Ovary (tissue), 9 donors: Measurements from ENCODE around the gene GMFB. TPM values are rescaled to one million over a fixed set of nuclear protein-coding genes. Genes with fewer than 3 reads are reported as not detected.

Source experiments
- DNase-seq, 5 donors: peaks; one replicate each; pipeline ENCODE4 v3.0.0-alpha.2; 2019 to 2020
- H3K27ac ChIP-seq, 2 donors: fragments of 200-600 bp; one replicate each; pipeline versions ENCODE4 v1.5.1 to v1.8.0; 2019 to 2022
- H3K27me3 ChIP-seq: fragments of 200-600 bp; one replicate; pipeline ENCODE4 v1.8.0; 2022
- H3K36me3 ChIP-seq: fragments of 200-600 bp; sonication (generic); one replicate; pipeline ENCODE4 v1.5.1; 2019
- H3K4me1 ChIP-seq: one replicate; pipeline ENCODE4 v1.8.1; 2013; ENCODE audit warnings: mild to moderate bottlenecking, moderate library complexity; ENCODE audit not compliant: insufficient read depth
- H3K4me3 ChIP-seq: fragments of 200-600 bp; sonication (generic); one replicate; pipeline ENCODE4 v1.5.1; 2017
- H3K9me3 ChIP-seq, 2 donors: fragments of 200-600 bp in 1 of 2; sonication (generic) in 1 of 2; one replicate each; pipeline versions ENCODE4 v1.5.1 to v1.8.1; 2013 to 2019; ENCODE audit warnings: mild to moderate bottlenecking in 1 of 2, moderate library complexity in 1 of 2
- EP300 ChIP-seq: sonication (generic); formaldehyde crosslinking; IDR thresholded peaks from one replicate; pipeline ENCODE4 v1.6.1; 2017; ENCODE audit warnings: antibody characterized with exemption
- POLR2A ChIP-seq: fragments of 450-650 bp; IDR thresholded peaks from one replicate; pipeline ENCODE4 v1.6.1; 2017; ENCODE audit warnings: antibody characterized with exemption, mild to moderate bottlenecking, moderate library complexity
- WGBS, 3 donors: extraction: QIAGEN DNeasy Blood & Tissue Kit in 1 of 3; methylation state at CpG; one replicate each; pipeline versions ENCODE4 v1.1.5 to v1.1.7; 2013 to 2017; 5-methylcytosine and 5-hydroxymethylcytosine counted together
- intact Hi-C, 4 donors: fragments of 100-400 bp; cut with DNase I; formaldehyde crosslinking; loops; one replicate each; pipeline versions ENCODE4 v1.11.0 to v1.15.1; 2022 to 2023
- polyA plus RNA-seq, 2 donors: library from polyadenylated mRNA; stranded (reverse); fragments of 200-250 nt in 1 of 2; fragments of 350-450 nt in 1 of 2; fragmentation: Illumina TruSeq in 1 of 2; extraction: RNeasy Lipid Tissue Mini Kit (QIAGEN cat#74804) in 1 of 2; gene quantifications; one replicate each; pipeline ENCODE4 v1.2.3, GENCODE V29; 2013 to 2014
- total RNA-seq, 7 donors: library from RNA; depleted of rRNA in 2 of 7; stranded (reverse); fragments of >200 nt in 2 of 7; fragmentation: NEBNext Ultra II Directional in 3 of 7; extraction: Animal tissue kit (Norgen Biotek cat#: 25700) in 3 of 7; gene quantifications; one replicate each; pipeline versions ENCODE4 v1.1.0 to v1.2.4, GENCODE V29; 2016 to 2023
- TF ChIP-seq, protein P1 (sequence below), 3 donors: fragments of 450-650 bp in 2 of 3; fragments of 200-600 bp in 1 of 3; IDR thresholded peaks; one replicate each; pipeline versions ENCODE4 v1.5.1 to v1.8.0; 2016 to 2022; ENCODE audit warnings: antibody characterized with exemption in 3 of 3, mild to moderate bottlenecking in 1 of 3
- donor health status: DM: no; HTN: no; CAD: no; lungs with moderate emphysema.
- donor health status: DM: no; HTN: no; CAD: no.
- donor health status: Bipolar disorder and iron deficiency.
- donor health status: DM: yes; HTN: yes; CAD: no.
- donor health status: DM: no; HTN: no; CAD: no.
- donor health status: DM: yes; HTN: yes; CAD: no.

Gene GMFB
- total and polyA plus RNA-seq, 9 donors: 14.1 to 65.5 (median 30.0) TPM

DNA sequence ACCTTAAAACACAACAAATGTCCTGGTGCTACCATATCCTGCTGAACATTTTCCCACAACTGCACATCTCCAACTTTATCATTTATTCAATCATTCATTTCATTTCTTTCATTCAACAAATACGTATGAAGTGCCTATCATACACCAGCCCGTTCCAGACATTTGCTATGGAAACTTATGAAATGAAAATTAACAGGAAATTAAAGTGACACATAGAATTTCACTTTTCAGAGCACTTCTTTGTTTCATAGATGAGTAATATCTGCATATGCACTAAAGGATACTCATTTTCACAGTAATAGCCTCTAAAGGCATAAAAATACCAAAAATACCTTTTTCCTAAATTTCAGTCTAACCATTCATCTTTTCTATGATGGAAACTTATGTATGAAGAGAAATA, 60.3 kb downstream of the GMFB start:
- H3K9me3 ChIP-seq: no peaks in the 10 kb centered on the region
- TF ChIP-seq, protein P1, sequence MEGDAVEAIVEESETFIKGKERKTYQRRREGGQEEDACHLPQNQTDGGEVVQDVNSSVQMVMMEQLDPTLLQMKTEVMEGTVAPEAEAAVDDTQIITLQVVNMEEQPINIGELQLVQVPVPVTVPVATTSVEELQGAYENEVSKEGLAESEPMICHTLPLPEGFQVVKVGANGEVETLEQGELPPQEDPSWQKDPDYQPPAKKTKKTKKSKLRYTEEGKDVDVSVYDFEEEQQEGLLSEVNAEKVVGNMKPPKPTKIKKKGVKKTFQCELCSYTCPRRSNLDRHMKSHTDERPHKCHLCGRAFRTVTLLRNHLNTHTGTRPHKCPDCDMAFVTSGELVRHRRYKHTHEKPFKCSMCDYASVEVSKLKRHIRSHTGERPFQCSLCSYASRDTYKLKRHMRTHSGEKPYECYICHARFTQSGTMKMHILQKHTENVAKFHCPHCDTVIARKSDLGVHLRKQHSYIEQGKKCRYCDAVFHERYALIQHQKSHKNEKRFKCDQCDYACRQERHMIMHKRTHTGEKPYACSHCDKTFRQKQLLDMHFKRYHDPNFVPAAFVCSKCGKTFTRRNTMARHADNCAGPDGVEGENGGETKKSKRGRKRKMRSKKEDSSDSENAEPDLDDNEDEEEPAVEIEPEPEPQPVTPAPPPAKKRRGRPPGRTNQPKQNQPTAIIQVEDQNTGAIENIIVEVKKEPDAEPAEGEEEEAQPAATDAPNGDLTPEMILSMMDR (IDR thresholded peaks at IDR 0.05): no peak
- TF ChIP-seq EP300: no peak
- no peak for TF ChIP-seq POLR2A
- 90 to 92% (median 91%) methylated on average over 2 of the region's 2 CpGs for WGBS, 3 donors
- H3K36me3 ChIP-seq: no peaks in the 10 kb centered on the region
- H3K27me3 ChIP-seq: no peaks in the 10 kb centered on the region
- H3K4me3 ChIP-seq: no peak overlapping the region
- intact Hi-C loops: no loop called here
- H3K4me1 ChIP-seq: no peaks in the 10 kb centered on the region
- no peak for DNase-seq
- no peak overlapping the region for H3K27ac ChIP-seq

DNA sequence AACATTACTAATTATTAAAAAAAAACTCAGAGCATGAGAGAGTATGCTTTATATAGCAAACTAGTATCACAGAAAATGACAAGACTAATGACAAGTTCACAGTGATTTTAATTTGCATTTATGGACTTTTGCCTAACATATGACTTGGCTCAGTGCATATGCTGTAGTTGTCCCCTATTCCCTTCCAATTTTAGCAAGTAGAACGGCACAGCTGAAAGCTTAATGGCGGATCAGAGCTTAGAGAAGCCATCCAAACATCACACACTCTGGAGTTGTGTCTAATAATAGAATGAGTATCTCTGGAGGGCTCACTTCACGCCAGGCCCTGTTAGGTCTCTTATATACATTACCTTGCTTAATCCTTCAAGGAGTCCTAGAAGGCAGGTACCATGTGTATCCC, 60.9 kb downstream of the GMFB start:
- H3K4me3 ChIP-seq: no peak overlapping the region
- H3K27ac ChIP-seq: no peak overlapping the region
- no peaks in the 10 kb centered on the region for H3K36me3 ChIP-seq
- WGBS, 3 donors: 75 to 92% (median 79%) methylated on average over 3 of the region's 3 CpGs
- no peak for DNase-seq
- TF ChIP-seq EP300 (no peak), POLR2A (no peak)
- TF ChIP-seq, protein P1 (IDR thresholded peaks at IDR 0.05): no peak
- intact Hi-C loops: no loop called here
- H3K4me1 ChIP-seq: no peaks in the 10 kb centered on the region
- H3K9me3 ChIP-seq: no peaks in the 10 kb centered on the region
- no peaks in the 10 kb centered on the region for H3K27me3 ChIP-seq

DNA sequence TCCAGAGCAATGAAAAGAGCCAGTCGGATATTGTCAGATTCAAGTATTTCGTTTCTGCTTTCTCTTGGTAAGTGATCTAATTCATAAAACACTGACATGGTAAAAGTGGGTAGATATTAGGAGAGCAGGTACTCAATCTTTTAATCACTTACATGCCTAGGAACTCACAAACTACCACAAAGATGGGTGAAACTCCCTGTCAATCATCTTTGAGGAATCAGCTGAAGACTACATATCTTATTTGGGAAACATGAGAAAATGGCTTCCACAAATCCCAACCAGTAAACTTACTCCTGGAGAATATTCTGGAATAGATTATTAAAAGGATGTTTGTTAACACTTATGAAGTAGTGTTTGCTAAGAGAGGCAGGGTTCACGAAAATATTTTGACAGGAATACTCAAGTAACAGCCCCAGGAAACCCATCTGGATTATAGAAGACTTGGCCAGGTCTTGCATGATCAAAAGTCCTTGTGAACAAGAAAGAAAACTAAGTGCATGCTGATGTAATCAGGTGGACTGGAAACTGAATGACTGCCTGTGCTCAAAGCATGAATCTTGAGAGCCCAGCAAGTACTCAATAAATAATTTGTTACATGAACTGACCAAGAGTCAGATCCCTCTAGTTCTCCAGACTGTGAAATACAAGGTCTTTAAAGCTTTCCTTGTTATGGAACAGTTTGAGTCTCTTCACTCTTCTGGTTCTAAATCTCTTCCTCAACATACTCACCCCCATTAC, 63.1 kb downstream of the GMFB start:
- H3K4me1 ChIP-seq: no peaks in the 10 kb centered on the region
- H3K9me3 ChIP-seq: no peaks in the 10 kb centered on the region
- no peak for DNase-seq
- 77 to 80% (median 78%) methylated on average over 3 of the region's 3 CpGs for WGBS, 3 donors
- H3K36me3 ChIP-seq: no peaks in the 10 kb centered on the region
- intact Hi-C loops: no loop called here
- H3K4me3 ChIP-seq: no peak overlapping the region
- no peaks in the 10 kb centered on the region for H3K27me3 ChIP-seq
- TF ChIP-seq, protein P1 (IDR thresholded peaks at IDR 0.05): no peak
- no peak for TF ChIP-seq POLR2A
- no peak for TF ChIP-seq EP300
- no peak overlapping the region for H3K27ac ChIP-seq

DNA sequence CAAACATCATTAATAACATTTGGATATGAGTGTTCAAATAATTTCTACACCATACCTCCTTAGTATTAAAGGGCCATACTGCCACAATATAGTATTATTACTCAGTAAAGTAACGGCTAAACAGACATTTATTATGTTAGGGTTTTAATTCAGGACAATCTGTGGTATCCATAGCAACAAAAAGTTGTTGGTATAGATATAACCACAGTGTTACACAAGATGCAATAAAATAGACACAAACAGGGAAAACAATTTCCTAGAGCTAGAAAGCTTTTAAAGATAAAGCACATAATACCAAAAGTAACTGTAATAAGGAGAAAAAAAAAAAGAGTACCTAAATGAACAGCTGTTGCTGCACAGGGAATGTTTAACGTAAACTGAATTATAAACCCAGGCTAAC, 63.7 kb downstream of the GMFB start:
- H3K4me3 ChIP-seq: no peak overlapping the region
- no peaks in the 10 kb centered on the region for H3K9me3 ChIP-seq
- H3K4me1 ChIP-seq: no peaks in the 10 kb centered on the region
- no peak for DNase-seq
- H3K27ac ChIP-seq: no peak overlapping the region
- TF ChIP-seq EP300 (no peak), POLR2A (no peak)
- H3K27me3 ChIP-seq: no peaks in the 10 kb centered on the region
- no peaks in the 10 kb centered on the region for H3K36me3 ChIP-seq
- intact Hi-C loops: no loop called here
- 51 to 82% (median 59%) methylated on average over 2 of the region's 2 CpGs for WGBS, 3 donors

Other genes with a start within 250 kb of the GMFB start
- 1 to 10 TPM in 6 of 7 donors, under 1 TPM in 1; 0.56 to 3.1 (median 1.5) TPM for gene CDKN3, start 92.0 kb downstream of the GMFB start, total RNA-seq
- 1 to 10 TPM; 2.5 to 3.1 TPM for gene CDKN3, start 92.0 kb downstream of the GMFB start, polyA plus RNA-seq
- gene CNIH1, start 47.6 kb downstream of the GMFB start, total RNA-seq: 100 to 1,000 TPM in 1 of 7 donors, 10 to 100 TPM in 6; 53.5 to 101 (median 63.3) TPM
- 100 to 1,000 TPM in 1 of 2 donors, 10 to 100 TPM in 1; 67.0 to 203 TPM for gene CNIH1, start 47.6 kb downstream of the GMFB start, polyA plus RNA-seq
- gene CGRRF1, start 20.9 kb upstream of the GMFB start, total RNA-seq: 10 to 100 TPM; 20.3 to 36.7 (median 25.2) TPM
- gene CGRRF1, start 20.9 kb upstream of the GMFB start, polyA plus RNA-seq: 10 to 100 TPM; 17.9 to 18.5 TPM
- 10 to 100 TPM in 2 of 7 donors, 1 to 10 TPM in 5; 4.6 to 22.4 (median 7.3) TPM for gene SAMD4A, start 78.1 kb upstream of the GMFB start, total RNA-seq
- gene SAMD4A, start 78.1 kb upstream of the GMFB start, polyA plus RNA-seq: 10 to 100 TPM in 1 of 2 donors, 1 to 10 TPM in 1; 2.3 to 13.0 TPM